GM18502 (cell line): ENCODE results near the gene ARHGAP28.

ENCODE experiments used
- ATAC-seq: cut with Tn5 transposase; IDR thresholded peaks from one replicate; pipeline ENCODE4 v1.9.1; 2021; ENCODE audit warnings: mild to moderate bottlenecking; ENCODE audit not compliant: unreplicated experiment, poor library complexity

Gene ARHGAP28, protein sequence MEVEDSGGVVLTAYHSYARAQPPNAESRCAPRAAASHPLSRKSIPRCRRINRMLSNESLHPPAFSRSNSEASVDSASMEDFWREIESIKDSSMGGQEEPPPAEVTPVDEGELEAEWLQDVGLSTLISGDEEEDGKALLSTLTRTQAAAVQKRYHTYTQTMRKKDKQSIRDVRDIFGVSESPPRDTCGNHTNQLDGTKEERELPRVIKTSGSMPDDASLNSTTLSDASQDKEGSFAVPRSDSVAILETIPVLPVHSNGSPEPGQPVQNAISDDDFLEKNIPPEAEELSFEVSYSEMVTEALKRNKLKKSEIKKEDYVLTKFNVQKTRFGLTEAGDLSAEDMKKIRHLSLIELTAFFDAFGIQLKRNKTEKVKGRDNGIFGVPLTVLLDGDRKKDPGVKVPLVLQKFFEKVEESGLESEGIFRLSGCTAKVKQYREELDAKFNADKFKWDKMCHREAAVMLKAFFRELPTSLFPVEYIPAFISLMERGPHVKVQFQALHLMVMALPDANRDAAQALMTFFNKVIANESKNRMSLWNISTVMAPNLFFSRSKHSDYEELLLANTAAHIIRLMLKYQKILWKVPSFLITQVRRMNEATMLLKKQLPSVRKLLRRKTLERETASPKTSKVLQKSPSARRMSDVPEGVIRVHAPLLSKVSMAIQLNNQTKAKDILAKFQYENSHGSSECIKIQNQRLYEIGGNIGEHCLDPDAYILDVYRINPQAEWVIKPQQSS

DNA sequence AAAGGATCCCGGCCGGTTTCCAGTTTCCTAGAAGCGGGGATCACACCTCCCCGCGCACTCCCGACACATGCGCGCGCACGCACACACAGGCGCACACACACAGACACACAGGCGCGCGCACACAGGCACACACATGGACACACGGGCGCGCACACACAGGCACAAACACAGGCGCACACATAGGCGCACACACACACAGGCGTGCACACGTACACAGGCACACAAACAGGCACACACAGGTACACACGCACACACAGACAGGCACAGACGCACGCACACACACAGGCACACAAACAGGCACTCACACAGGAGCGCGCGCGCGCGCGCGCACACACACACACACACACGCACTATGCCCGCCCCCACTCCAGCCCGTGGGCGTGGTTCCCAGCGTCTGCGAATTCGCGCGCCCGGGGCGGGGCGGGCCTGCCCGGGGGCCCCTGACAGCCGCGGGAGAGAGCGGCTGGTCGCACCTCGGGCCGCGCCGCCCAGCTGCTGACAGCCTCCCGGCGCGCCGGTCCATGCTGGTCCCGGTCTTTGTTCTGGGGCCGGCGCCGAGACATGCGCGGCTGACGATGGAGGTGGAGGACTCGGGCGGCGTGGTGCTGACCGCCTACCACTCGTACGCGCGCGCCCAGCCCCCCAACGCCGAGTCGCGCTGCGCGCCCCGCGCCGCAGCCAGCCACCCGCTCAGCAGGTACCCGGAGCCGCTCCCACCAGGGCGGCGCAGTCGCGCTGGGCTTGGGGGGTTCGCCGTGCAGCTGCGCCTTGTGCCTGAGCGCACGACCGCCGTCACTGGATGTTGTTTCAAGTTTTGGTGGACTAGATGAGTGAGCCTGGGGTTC is at the start of gene ARHGAP28:
Gene ARHGAP28 (plus strand): TSS at position 470 of the 845 bp plus-strand sequence. CDS start 106 bp downstream, at position 576.
- peak; percentile 84 for ATAC-seq

DNA sequence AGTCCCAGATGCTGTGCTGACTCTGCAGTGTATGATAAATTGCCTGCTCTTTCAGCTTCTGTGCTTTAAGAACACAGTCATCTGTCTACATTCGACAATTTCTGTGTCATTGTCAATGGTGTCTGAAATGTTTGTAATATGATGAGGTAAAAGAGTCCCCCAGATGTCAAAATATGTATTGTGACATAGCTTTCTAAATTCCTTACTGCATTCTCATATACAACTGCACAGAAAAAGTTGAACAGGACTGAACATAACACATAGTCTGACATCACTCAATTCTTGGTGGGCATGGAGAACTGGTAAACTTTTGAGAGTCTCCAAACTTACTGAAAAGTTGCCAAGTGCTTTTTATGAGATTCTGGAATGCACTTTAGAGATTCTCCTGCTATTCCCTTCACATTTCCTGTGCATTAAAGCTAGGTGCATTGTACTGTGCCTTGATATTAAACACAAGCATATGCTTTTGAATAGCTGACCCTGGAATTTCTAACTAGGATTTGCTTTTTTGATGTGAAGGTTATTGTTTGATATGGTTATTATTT is 48.1 kb upstream of the ARHGAP28 start:
- ATAC-seq = no peak

DNA sequence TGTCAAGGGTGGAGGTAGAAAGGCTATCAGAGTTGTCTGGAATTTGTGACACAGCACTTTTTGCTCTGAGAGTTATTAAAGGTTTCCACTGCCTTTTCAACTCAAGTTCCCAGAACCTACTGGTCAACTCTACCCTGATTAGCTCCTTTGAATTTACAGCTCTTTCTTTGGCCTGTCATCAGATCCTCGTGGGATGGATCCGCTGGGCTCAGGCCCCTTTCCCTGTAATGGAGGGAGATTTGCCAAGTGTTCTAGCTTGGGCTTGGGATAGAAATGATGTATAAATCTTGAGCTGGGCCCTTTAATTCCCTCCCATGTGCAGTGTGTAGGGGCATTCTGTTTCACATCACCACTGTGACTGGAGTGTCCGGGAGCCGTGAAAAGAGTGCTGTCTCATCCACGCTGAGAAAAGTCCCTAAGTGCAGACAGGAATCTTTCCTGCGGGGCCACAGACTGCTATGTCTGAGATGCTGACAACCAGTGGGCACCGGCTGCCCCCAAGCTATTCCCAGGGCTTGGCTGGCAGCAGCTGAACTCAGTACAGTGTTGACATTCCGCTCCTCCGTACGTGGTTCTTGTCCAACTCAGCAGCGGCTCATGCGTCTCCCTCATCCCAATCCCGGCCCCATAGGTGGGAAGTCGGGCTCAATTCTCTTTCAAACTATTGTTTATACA is 46.9 kb upstream of the ARHGAP28 start:
- ATAC-seq = no peak

DNA sequence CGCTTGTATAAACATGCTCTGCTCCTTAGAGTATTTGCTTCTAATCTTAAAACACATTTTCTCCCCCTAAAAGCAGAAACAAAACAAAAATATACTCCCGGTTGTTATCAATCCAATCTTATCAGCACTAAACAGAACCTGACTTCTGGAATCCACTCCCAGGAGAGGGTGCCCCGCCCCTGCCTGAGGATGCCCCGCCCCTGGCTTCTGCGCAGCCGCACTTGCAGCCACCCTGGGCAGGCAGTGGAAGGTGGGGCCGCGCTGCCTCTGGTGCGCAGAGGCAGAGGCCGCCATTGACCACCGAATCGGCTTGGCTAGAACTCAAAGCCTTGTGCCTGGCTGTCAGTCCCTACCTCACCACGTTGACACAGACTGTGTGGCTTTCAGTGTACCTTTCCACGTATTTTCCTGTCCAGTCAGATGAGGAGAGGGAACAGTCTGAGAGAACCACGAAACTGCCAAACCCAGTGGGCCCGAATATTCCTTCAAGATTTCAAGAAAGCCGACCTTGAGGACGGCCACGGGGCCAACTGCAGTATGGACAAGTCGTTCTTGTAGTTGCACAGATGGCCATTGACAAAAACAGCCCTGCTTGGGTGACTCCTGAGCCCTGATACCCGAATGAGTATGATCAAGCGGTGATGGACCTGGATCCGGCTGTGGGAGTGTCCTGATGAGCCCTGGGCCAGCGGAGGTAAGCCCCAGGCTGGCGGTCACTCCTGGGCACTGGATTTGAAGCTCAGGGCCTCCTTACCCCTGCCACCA is 46.2 kb upstream of the ARHGAP28 start:
- no peak for ATAC-seq

DNA sequence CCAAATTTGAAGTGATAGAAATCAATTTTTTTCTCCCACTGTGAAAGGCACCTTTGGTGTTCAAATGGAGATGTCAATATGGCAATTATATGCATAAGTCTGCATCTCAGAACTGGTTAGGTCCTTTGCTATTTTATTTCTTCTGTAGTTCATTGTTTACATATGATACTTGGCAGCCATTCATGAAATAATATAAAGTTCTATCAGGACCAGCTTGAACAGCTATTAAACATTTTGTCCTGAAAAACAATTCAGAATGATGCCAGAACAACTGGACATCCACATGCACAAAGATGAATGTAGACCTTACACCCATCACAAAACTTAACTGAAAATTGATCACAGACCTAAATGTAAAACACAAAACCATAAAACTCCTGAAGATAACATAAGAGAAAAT is 41.8 kb upstream of the ARHGAP28 start:
- no peak for ATAC-seq

DNA sequence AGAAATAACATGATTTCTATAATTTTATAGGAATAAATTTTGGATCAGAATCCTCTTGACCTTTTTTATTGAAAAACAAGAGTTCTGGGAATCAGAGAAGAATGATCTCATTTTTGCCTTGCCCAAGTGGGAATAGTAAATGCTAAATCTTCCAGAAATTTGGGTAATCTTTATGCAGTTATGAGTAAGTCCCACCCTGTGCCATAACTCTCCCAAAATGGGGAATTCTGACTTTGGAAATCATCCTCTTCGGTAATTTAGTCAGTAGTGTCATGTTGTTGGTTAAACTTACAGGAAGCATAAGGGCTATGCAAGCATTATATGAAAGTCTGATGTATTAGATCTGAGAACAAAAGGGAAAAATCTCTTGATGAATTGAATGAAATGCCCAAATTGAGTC is 20.6 kb upstream of the ARHGAP28 start:
- no peak for ATAC-seq

DNA sequence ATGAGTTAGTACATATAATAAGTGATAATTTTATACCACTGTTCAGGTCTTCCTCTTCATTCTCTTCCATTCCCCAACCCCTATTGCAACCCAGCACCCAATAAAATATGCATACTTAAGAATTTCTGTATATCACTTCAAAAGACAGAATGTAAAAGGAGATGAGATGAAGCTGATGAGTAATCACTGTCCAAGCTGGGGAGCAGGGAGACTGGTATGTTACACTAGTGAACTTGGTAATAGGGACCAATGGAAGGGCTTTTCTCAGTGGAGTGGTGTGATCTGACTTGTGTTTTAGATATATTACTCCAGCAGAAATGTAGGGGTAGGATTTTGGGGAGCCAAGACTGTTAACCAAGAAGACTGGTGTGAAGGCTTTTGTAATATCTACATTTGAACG is 18.0 kb upstream of the ARHGAP28 start:
- ATAC-seq = no peak

DNA sequence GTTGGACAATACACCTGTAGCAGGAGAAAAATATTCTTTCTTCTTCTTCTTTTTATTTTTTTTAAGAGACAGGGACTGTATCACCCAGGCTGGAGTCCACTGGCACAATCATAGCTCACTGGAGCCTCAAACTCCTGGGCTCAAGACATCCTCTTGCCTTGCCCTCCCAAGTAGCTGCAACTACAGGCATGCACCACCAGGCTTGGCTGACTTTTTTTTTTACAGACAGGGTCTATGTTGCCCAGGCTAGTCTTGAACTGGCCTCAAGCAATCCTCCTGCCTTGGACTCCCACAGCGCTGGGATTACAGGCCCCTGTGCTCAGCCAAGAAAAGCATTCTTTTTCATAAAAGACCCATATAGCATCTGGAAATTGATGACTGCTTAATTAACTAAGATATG is 17.1 kb upstream of the ARHGAP28 start:
- ATAC-seq = no peak

DNA sequence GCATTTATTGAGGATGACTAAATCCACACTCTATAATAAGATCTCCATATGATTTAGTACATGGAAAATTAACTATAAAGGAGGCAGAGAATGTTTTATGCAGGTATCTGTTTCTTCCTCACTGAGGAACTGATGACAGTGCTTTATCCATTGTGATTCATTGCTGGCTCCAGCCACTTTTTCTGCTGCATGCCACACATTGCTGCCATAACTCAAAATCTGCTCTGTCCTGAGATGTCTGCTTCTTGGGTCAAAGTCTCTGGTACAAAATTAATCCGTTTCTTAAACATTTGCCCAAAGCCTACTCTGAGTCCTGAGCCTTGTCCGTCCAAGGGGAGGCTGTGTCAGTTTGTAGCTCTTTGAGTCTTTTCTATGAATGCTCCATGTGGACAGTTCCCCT is 15.5 kb upstream of the ARHGAP28 start:
- no peak for ATAC-seq

DNA sequence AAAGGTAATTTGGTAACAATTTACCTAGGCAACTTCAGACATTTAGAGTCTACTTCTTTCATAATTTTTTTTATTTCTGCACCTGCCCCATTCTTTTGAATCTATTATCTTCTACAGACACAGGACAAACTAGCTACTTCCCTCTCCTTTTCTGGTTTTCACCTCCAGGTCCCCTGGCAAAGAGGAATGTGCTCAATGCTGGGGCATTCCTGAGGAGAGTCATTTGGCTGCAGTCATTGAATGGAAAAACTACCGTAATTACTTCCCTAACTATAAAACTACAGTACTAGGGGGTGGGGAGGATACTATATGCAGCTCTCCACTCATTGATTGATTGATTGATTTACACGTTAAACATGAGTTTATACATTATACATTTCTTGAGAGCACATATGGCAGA is 11.2 kb upstream of the ARHGAP28 start:
- ATAC-seq = no peak

DNA sequence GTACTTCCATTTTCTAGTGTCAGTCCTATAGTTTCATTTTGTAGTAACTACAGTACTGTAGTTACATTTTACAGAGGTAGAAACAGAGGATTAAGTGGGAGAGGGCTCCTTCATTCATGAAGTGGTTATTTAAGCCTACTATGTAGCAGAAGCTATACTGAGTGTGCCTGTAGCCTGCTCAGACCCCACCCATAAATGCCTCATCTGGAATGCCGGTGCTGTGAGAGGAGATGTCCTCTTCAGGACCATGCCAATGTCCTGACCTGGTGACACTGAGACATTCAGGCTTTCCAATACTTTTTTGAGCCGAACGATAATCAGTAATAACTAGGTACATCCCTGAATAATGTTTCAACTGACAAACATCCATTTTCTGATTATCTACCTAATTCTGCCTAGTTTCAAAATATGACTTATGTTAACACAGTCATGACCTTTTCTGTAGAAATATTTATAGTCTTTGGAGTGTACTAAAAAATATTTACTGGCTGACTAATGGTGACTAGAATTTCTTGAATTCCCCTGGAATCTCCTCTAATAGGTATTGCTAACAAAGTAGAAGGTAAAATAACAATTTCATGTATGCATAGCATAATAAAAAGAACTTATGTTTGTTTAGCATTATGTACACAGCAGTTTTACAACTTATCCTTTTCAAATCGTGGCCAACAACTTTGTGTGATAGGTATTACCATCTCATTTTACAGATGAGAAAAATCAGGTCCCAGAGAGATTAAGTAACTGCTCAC is 10.2 kb upstream of the ARHGAP28 start:
- ATAC-seq = no peak

DNA sequence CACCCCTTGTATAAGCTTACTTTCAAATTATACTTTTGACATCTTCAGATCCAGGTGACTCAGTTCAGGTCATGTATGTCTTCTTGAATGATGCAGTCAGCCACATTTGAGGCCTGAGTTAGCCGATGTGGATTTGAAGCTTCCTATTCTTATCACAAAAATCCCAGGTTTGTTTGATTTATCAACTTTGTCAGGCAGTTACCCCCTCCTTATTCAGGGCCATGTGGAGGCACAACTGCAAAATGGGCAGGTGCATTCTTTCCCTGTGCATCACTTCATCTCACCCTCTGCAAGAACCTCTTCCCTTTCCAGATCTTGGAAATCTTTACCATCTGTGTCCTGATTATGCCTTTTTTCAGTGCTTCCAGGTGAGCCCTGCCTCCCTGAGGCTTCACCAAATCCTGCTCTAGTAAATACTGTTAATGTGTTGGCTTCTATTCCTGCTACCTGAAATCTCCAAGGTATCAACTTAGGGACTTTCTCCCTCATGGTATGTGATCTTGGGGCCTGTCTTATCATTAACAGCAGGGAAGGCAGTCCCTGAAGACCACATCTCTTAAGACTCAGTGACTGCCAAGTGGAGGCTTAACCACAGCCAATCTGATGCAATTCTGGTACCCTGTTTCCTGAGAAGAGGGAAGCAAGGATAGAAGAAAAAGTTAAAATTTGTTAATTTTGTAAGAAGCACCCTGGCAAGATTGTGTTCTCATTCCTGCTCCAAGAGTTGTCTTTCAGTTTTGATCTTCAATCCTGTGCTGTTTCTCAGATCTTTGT is 9.4 kb upstream of the ARHGAP28 start:
- ATAC-seq = no peak

DNA sequence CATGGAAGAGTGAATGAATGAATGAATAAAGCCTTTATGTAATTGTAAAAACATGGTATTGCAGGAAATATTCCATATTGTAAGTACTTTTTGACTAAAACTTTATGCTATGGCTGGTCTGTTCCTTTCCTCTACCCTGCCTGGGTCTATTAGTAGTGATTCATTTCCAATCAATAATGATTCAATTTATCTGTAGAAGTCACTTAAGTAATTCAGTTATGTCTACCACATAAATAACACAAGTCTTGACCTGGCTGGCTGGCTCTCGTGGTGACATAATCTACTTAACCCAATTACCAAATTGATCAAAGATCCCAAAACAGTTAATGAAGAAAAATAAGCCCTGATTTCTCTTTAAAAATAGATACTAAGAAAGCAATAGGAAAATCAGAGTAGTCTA is 7.8 kb upstream of the ARHGAP28 start:
- ATAC-seq = no peak

DNA sequence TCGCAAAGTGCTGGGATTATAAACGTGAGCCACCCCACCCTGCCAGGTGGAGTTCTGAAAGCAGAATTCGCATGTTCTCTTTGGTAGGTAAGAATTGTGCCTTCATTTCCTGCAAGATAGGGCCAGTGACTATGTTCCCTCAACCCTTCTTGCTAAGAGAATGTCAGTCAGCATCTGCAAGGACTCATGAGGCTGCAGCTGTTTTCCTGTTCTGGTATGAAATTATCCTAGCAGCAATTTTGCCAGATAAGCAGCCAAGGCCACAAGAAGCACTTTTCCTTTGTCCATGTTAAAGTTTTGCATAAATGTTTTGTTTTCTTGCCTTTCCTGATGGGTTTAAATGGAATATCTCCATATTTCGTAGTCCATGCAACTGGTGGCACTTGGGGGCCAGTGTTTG is 6.8 kb upstream of the ARHGAP28 start:
- no peak for ATAC-seq

DNA sequence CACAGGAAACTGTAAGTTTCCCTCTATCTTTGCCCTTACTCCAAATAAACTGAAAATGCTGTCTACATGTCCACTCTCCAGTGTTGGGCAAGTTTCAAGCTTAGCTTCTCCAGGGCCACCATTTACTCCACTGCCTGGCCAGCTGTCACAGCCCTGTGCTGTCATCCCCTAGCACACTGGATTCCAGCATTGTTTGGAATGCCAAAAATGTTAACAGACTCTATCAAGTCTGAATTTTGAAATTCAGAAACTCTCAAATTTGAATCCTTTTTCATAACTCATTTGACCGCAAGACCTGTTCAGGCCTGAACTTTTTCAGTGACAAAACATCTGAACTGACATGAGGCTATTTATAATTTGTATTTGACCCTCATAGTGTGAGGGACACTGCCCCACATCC is 5.2 kb upstream of the ARHGAP28 start:
- ATAC-seq = no peak

DNA sequence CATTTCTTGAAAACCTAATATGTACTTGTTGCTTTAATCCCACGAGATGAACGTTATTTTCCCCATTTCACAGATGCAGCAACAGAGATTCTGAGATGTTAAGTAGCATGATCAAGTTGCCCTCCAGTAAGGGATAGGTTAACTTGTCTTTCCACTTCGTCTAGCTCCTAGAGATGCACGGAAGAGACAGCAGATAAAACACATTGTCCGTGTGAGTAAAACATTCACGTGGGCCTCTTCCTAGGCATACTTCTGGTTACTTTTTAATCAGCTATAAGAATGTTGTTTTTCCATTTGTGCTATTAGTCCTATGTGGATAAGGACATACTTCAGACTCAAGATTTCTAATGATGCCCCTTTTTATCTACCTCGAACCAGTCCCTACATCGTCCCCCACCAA is 1.2 kb upstream of the ARHGAP28 start:
- ATAC-seq = no peak

DNA sequence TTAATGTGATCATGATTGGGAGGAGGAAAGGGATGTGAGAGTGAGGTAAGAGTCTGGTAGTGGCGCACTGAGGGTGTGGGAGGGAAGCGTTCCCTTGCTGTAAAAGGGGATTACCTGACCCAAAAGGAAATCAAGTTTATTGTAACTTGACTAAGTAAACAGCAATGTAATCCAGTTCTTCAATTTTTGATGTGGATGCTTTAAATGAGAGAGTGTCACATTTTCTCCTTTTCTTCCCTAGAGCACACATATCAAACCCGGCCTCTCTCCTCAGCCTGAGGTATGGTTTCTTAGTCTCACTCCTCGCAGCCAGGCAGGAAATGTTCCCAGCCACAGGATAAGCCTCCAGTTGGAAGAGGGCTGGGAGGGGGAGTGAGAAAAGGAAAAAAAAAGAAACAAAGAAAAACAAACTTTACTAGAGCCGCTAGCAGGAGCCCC is 688 bp upstream of the ARHGAP28 start:
- peak; percentile 22 for ATAC-seq
